HEK293T (cell line): ENCODE results near the gene PDCD7.
"Not testable (repeated sequence)": the region's sequence is repeated elsewhere in the genome, so short reads cannot be mapped to it uniquely, and the experiment has no call there.

Experiments used
- CTCF ChIA-PET: fragments of 350-600 bp; formaldehyde crosslinking; extraction: SDS; loops from one replicate; lab custom pipeline; 2021; ENCODE audit warnings: antibody characterized with exemption, inconsistent platforms; lab: Yijun Ruan, JAX
- POLR2A ChIA-PET: fragments of 350-600 bp; formaldehyde crosslinking; extraction: SDS; loops from one replicate; lab custom pipeline; 2020; ENCODE audit warnings: antibody characterized with exemption, inconsistent platforms; lab: Yijun Ruan, JAX
- DNase-seq: peaks from one replicate; pipeline ENCODE4 v3.0.0; 2012; ENCODE audit warnings: mixed read lengths; ENCODE audit errors: extremely low spot score
- ARNT ChIP-seq: fragments of 450-650 bp; IDR thresholded peaks from 2 replicates; pipeline ENCODE4 v1.6.1; 2017; ENCODE audit warnings: mild to moderate bottlenecking
- BHLHE40 ChIP-seq: fragments of 450-650 bp; IDR thresholded peaks from 2 replicates; pipeline ENCODE4 v1.6.1; 2016; ENCODE audit warnings: mild to moderate bottlenecking, moderate library complexity, borderline replicate concordance
- CTBP1 ChIP-seq: fragments of 450-650 bp; IDR thresholded peaks from 2 replicates; pipeline ENCODE4 v1.6.1; 2016; ENCODE audit warnings: borderline replicate concordance
- ELF4 ChIP-seq: fragments of 450-650 bp; IDR thresholded peaks from 2 replicates; pipeline ENCODE4 v1.6.1; 2017; ENCODE audit warnings: antibody characterized with exemption
- FOXA1 ChIP-seq: fragments of 450-650 bp; IDR thresholded peaks from 2 replicates; pipeline ENCODE4 v1.6.1; 2016; ENCODE audit warnings: mild to moderate bottlenecking
- FOXK2 ChIP-seq: fragments of 450-650 bp; IDR thresholded peaks from 2 replicates; pipeline ENCODE4 v1.6.1; 2016; ENCODE audit warnings: mild to moderate bottlenecking
- FOXM1 ChIP-seq: fragments of 450-650 bp; IDR thresholded peaks from 2 replicates; pipeline ENCODE4 v1.6.1; 2017; ENCODE audit warnings: mild to moderate bottlenecking, borderline replicate concordance
- HDGF ChIP-seq: fragments of 450-650 bp; IDR thresholded peaks from 2 replicates; pipeline ENCODE4 v1.6.1; 2017; ENCODE audit warnings: antibody characterized with exemption, borderline replicate concordance
- L3MBTL2 ChIP-seq: fragments of 450-650 bp; conservative IDR thresholded peaks from 2 replicates; pipeline ENCODE4 v1.6.1; 2016; ENCODE audit warnings: mild to moderate bottlenecking
- LEF1 ChIP-seq: fragments of 450-650 bp; IDR thresholded peaks from 2 replicates; pipeline ENCODE4 v1.6.1; 2017; ENCODE audit warnings: mild to moderate bottlenecking, borderline replicate concordance
- NFRKB ChIP-seq: fragments of 450-650 bp; IDR thresholded peaks from 2 replicates; pipeline ENCODE4 v1.6.1; 2016; ENCODE audit warnings: mild to moderate bottlenecking, moderate library complexity
- PKNOX1 ChIP-seq: fragments of 450-650 bp; IDR thresholded peaks from 2 replicates; pipeline ENCODE4 v1.6.1; 2016
- SP1 ChIP-seq: fragments of 450-650 bp; IDR thresholded peaks from 2 replicates; pipeline ENCODE4 v1.6.1; 2017
- SUZ12 ChIP-seq: fragments of 450-650 bp; IDR thresholded peaks from 2 replicates; pipeline ENCODE4 v1.6.1; 2016; ENCODE audit warnings: mild to moderate bottlenecking
- TARDBP ChIP-seq: fragments of 450-650 bp; IDR thresholded peaks from 2 replicates; pipeline ENCODE4 v1.6.1; 2016
- ZNF384 ChIP-seq: fragments of 450-650 bp; IDR thresholded peaks from 2 replicates; pipeline ENCODE4 v1.6.1; 2016

PDCD7 gene

GRCh38 chr15:65163041-65163440 is 29.4 kb upstream of the PDCD7 start:
- ChIA-PET POLR2A (no interaction called here), CTCF (no interaction called here)
- no peak for TF ChIP-seq ELF4
- no peak for TF ChIP-seq FOXM1
- no peak for TF ChIP-seq CTBP1
- TF ChIP-seq L3MBTL2, result no peak
- no peak for TF ChIP-seq TARDBP
- no peak for TF ChIP-seq SUZ12
- no peak for TF ChIP-seq FOXA1
- no peak for TF ChIP-seq ZNF384
- no peak for TF ChIP-seq SP1
- TF ChIP-seq FOXK2, result no peak
- TF ChIP-seq PKNOX1, result no peak
- DNase-seq, result no peak

GRCh38 chr15:65156692-65157091 is 23.1 kb upstream of the PDCD7 start:
- ChIA-PET POLR2A (no interaction called here), CTCF (no interaction called here)
- no peak for TF ChIP-seq ZNF384
- no peak for TF ChIP-seq SUZ12
- TF ChIP-seq BHLHE40, result no peak
- no peak for TF ChIP-seq L3MBTL2
- no peak for TF ChIP-seq SP1
- TF ChIP-seq HDGF, result no peak
- no peak for TF ChIP-seq PKNOX1
- TF ChIP-seq LEF1, result no peak
- no peak for TF ChIP-seq FOXM1
- TF ChIP-seq FOXK2, result no peak
- TF ChIP-seq FOXA1, result no peak
- no peak for TF ChIP-seq ARNT
- TF ChIP-seq ELF4, result no peak
- TF ChIP-seq CTBP1, result no peak
- TF ChIP-seq TARDBP, result no peak
- no peak for TF ChIP-seq NFRKB
- no peak for DNase-seq

- no peak for TF ChIP-seq SP1
- no peak for TF ChIP-seq TARDBP
- TF ChIP-seq PKNOX1, result no peak
- no peak for TF ChIP-seq FOXA1
- TF ChIP-seq NFRKB, result no peak
- TF ChIP-seq ARNT, result no peak
- no peak for TF ChIP-seq ZNF384
- TF ChIP-seq BHLHE40, result no peak
- POLR2A ChIA-PET, result no interaction called here
- CTCF ChIA-PET, result no interaction called here
- no peak for DNase-seq
Measured at GRCh38 chr15:65154720-65155119, 21.1 kb upstream of the PDCD7 start.

GRCh38 chr15:65147902-65148301 is 14.3 kb upstream of the PDCD7 start:
- POLR2A ChIA-PET, result no interaction called here
- TF ChIP-seq NFRKB (no peak), SUZ12 (no peak), ARNT (no peak), HDGF (no peak)
- no peak for DNase-seq
- CTCF ChIA-PET, result no interaction called here

GRCh38 chr15:65146438-65146837 is 12.8 kb upstream of the PDCD7 start:
- TF ChIP-seq ZNF384, result no peak
- TF ChIP-seq FOXK2, result no peak
- TF ChIP-seq SUZ12, result no peak
- TF ChIP-seq ARNT, result no peak
- no peak for TF ChIP-seq SP1
- TF ChIP-seq PKNOX1, result no peak
- TF ChIP-seq CTBP1, result no peak
- TF ChIP-seq L3MBTL2, result no peak
- no peak for TF ChIP-seq LEF1
- TF ChIP-seq NFRKB, result no peak
- no peak for TF ChIP-seq ELF4
- TF ChIP-seq FOXM1, result no peak
- no peak for TF ChIP-seq TARDBP
- TF ChIP-seq FOXA1, result no peak
- no peak for TF ChIP-seq BHLHE40
- TF ChIP-seq HDGF, result no peak
- DNase-seq, result no peak
- POLR2A ChIA-PET, result no interaction called here
- CTCF ChIA-PET, result no interaction called here

GRCh38 chr15:65138631-65139030 is 5.0 kb upstream of the PDCD7 start:
- POLR2A ChIA-PET, CTCF ChIA-PET: not testable (repeated sequence)

GRCh38 chr15:65137893-65138292 is 4.3 kb upstream of the PDCD7 start:
- POLR2A ChIA-PET, CTCF ChIA-PET, DNase-seq: not testable (repeated sequence)

More at GRCh38 chr15:65138631-65139030, 5.0 kb upstream of the PDCD7 start:
- not testable (repeated sequence) for DNase-seq

- DNase-seq, POLR2A ChIA-PET, CTCF ChIA-PET: not testable (repeated sequence)
Measured at GRCh38 chr15:65137089-65137488, 3.5 kb upstream of the PDCD7 start.
